Breast epithelium (tissue), 3 donors: ENCODE results near the gene ERBIN.

Experiments
- CTCF ChIP-seq, 3 donors: fragments of 450-650 bp; IDR thresholded peaks; one replicate each; pipeline ENCODE4 v1.5.1; 2016 to 2017; ENCODE audit warnings: antibody characterized with exemption in 3 of 3, mild to moderate bottlenecking in 3 of 3, moderate library complexity in 3 of 3
- POLR2A ChIP-seq: fragments of 450-650 bp; IDR thresholded peaks from one replicate; pipeline ENCODE4 v1.6.1; 2016; ENCODE audit warnings: antibody characterized with exemption, mild to moderate bottlenecking, moderate library complexity
- POLR2AphosphoS5 ChIP-seq, 3 donors: sonication (generic); formaldehyde crosslinking; IDR thresholded peaks; one replicate each; pipeline ENCODE4 v1.6.1; 2017; ENCODE audit warnings: antibody characterized with exemption in 3 of 3

GRCh38 chr5:66012271-66012670 is 85.9 kb downstream of the ERBIN start:
- TF ChIP-seq CTCF (IDR thresholded peaks at IDR 0.05) (no peak), POLR2A (no peak), POLR2AphosphoS5 (IDR thresholded peaks at IDR 0.05) (no peak)
